H7 (cell line): ENCODE data around the gene SWAP70. TPM values are rescaled to one million over a fixed set of nuclear protein-coding genes. Genes with fewer than 3 reads are reported as not detected.
"Not testable (repeated sequence)": the region's sequence is repeated elsewhere in the genome, so short reads cannot be mapped to it uniquely, and the experiment has no call there.

Experiments
- DNase-seq: peaks from one replicate; pipeline ENCODE4 v3.0.0; 2012
- H3K27me3 ChIP-seq: 2 replicates; pipeline ENCODE4 v1.6.0; 2011; ENCODE audit warnings: mild to moderate bottlenecking, low read length; ENCODE audit not compliant: control insufficient read depth, insufficient read depth
- H3K36me3 ChIP-seq: replicated peaks from 2 replicates; pipeline ENCODE4 v1.5.1; 2011; ENCODE audit warnings: low read length; ENCODE audit not compliant: control insufficient read depth, insufficient read depth
- H3K4me3 ChIP-seq: 2 replicates; pipeline ENCODE4 v1.5.1; 2011; ENCODE audit warnings: low read depth, mild to moderate bottlenecking, control low read depth, low read length, moderate library complexity; ENCODE audit not compliant: insufficient read depth
- total RNA-seq: library from RNA; depleted of rRNA; stranded (reverse); fragments of >200 nt; shearing (Covaris generic); gene quantifications from 2 replicates; pipeline ENCODE4 v1.2.3, GENCODE V29; 2014; rRNA removed

The SWAP70 gene
- total RNA-seq = 18.5 and 24.3 TPM in 2 replicates

GRCh38 chr11:9663699-9664275 is at the start of gene SWAP70:
TSS of gene SWAP70 (plus strand) at chr11:9664077. CDS start at chr11:9664180, 103 bp downstream.
- Histone ChIP-seq H3K36me3 (no peaks in the 10 kb centered on the region), H3K4me3 (peak within 1 kb of the TSS; percentile 86), H3K27me3 (no peaks in the 10 kb centered on the region)
- DNase-seq = peak; percentile 94

GRCh38 chr11:9615031-9615451 is 48.8 kb upstream of the SWAP70 start:
- no peak for DNase-seq
- H3K27me3 ChIP-seq = no peaks in the 10 kb centered on the region
- no peak overlapping the region for H3K4me3 ChIP-seq
- no peaks in the 10 kb centered on the region for H3K36me3 ChIP-seq

- H3K27me3 ChIP-seq = no peaks in the 10 kb centered on the region
- no peak overlapping the region for H3K4me3 ChIP-seq
- H3K36me3 ChIP-seq = no peaks in the 10 kb centered on the region
- no peak for DNase-seq
Measured at GRCh38 chr11:9616042-9616675, 47.7 kb upstream of the SWAP70 start.

- Histone ChIP-seq H3K4me3 (no peak overlapping the region), H3K27me3 (no peaks in the 10 kb centered on the region), H3K36me3 (no peaks in the 10 kb centered on the region)
- no peak for DNase-seq
Measured at GRCh38 chr11:9616858-9617257, 47.0 kb upstream of the SWAP70 start.

- no peak for DNase-seq
- Histone ChIP-seq H3K4me3 (no peak overlapping the region), H3K36me3 (no peaks in the 10 kb centered on the region), H3K27me3 (no peaks in the 10 kb centered on the region)
Measured at GRCh38 chr11:9617940-9618339, 45.9 kb upstream of the SWAP70 start.

GRCh38 chr11:9619004-9619403 is 44.9 kb upstream of the SWAP70 start:
- no peaks in the 10 kb centered on the region for H3K36me3 ChIP-seq
- DNase-seq = no peak
- no peaks in the 10 kb centered on the region for H3K27me3 ChIP-seq
- H3K4me3 ChIP-seq = no peak overlapping the region

- DNase-seq = no peak
- H3K36me3 ChIP-seq = no peaks in the 10 kb centered on the region
Measured at GRCh38 chr11:9619971-9620370, 43.9 kb upstream of the SWAP70 start.

GRCh38 chr11:9622353-9622752 is 41.5 kb upstream of the SWAP70 start:
- H3K4me3 ChIP-seq, H3K36me3 ChIP-seq, H3K27me3 ChIP-seq, DNase-seq: not testable (repeated sequence)

More at GRCh38 chr11:9619971-9620370, 43.9 kb upstream of the SWAP70 start:
- Histone ChIP-seq H3K27me3 (no peaks in the 10 kb centered on the region), H3K4me3 (no peak overlapping the region)

- DNase-seq, H3K27me3 ChIP-seq, H3K36me3 ChIP-seq, H3K4me3 ChIP-seq: not testable (repeated sequence)
Measured at GRCh38 chr11:9623053-9623452, 40.8 kb upstream of the SWAP70 start.

- no peak for DNase-seq
- Histone ChIP-seq H3K27me3 (no peaks in the 10 kb centered on the region), H3K36me3 (no peaks in the 10 kb centered on the region), H3K4me3 (no peak overlapping the region)
Measured at GRCh38 chr11:9624448-9624847, 39.4 kb upstream of the SWAP70 start.

GRCh38 chr11:9625162-9625561 is 38.7 kb upstream of the SWAP70 start:
- Histone ChIP-seq H3K27me3 (no peaks in the 10 kb centered on the region), H3K36me3 (no peaks in the 10 kb centered on the region), H3K4me3 (no peak overlapping the region)
- no peak for DNase-seq

- Histone ChIP-seq H3K36me3 (no peaks in the 10 kb centered on the region), H3K4me3 (no peak overlapping the region), H3K27me3 (no peaks in the 10 kb centered on the region)
- no peak for DNase-seq
Measured at GRCh38 chr11:9625728-9626127, 38.1 kb upstream of the SWAP70 start.

- Histone ChIP-seq H3K36me3 (no peaks in the 10 kb centered on the region), H3K27me3 (no peaks in the 10 kb centered on the region), H3K4me3 (no peak overlapping the region)
- peak; percentile 80 for DNase-seq
Measured at GRCh38 chr11:9626496-9627394, 37.1 kb upstream of the SWAP70 start.

- Histone ChIP-seq H3K4me3 (no peak overlapping the region), H3K27me3 (no peaks in the 10 kb centered on the region), H3K36me3 (no peaks in the 10 kb centered on the region)
- no peak for DNase-seq
Measured at GRCh38 chr11:9629064-9629463, 34.8 kb upstream of the SWAP70 start.

GRCh38 chr11:9633679-9634078 is 30.2 kb upstream of the SWAP70 start:
- Histone ChIP-seq H3K4me3 (no peak overlapping the region), H3K27me3 (no peaks in the 10 kb centered on the region), H3K36me3 (no peaks in the 10 kb centered on the region)
- no peak for DNase-seq
